A673 (cell line): ENCODE measurements around the gene EPHA10.

ENCODE experiments used
- CTCF ChIP-seq: fragments of 300-800, 200-600 bp; sonication (generic); conservative IDR thresholded peaks from 2 replicates; pipeline ENCODE4 v1.5.1; 2017; ENCODE audit warnings: low read depth, mild to moderate bottlenecking, antibody characterized with exemption, low read length, moderate library complexity, mixed read lengths
- EZH2 ChIP-seq: fragments of 200-600 bp; sonication (generic); IDR thresholded peaks from 2 replicates; pipeline ENCODE4 v1.6.1; 2017; ENCODE audit warnings: borderline replicate concordance, low read depth, mild to moderate bottlenecking, mixed read lengths, antibody characterized with exemption, low read length; ENCODE audit not compliant: poor library complexity, severe bottlenecking

- TF ChIP-seq CTCF (no peak), EZH2 (no peak)
Measured at GRCh38 chr1:37685722-37686121, 79.2 kb downstream of the EPHA10 start.
